Testis (tissue), 2 donors: ENCODE results near the gene ASIC2.

Source experiments
- CTCF ChIP-seq, 3 experiments: fragments of 450-650 bp in 2 of 3; fragments of 200-600 bp in 1 of 3; sonication (generic) in 1 of 3; IDR thresholded peaks; one replicate each; pipeline ENCODE4 v1.5.1; 2016 to 2019; ENCODE audit warnings: antibody characterized with exemption in 3 of 3, mild to moderate bottlenecking in 2 of 3, moderate library complexity in 1 of 3
- POLR2A ChIP-seq: fragments of 450-650 bp; IDR thresholded peaks from one replicate; pipeline ENCODE4 v1.6.1; 2017; ENCODE audit warnings: antibody characterized with exemption, mild to moderate bottlenecking, moderate library complexity

- no peak for TF ChIP-seq CTCF (IDR thresholded peaks at IDR 0.05)
- TF ChIP-seq POLR2A: no peak
These were observed 93.3 kb downstream of the ASIC2 start for GRCh38 chr17:33199571-33200510.
